ENCODE results near the gene MAP3K21. TPM values are rescaled to one million over a fixed set of nuclear protein-coding genes. Genes with fewer than 3 reads are reported as not detected.

MAP3K21 gene
- total and polyA plus RNA-seq, 2 of the 8 experiments (the other 6 are each of a cell fraction or from before 2014, with no cell fraction given), result 21.2 to 21.8 TPM

- no peak overlapping the region for H3K23ac ChIP-seq (ENCODE audit: insufficient read length)
- H3K18ac ChIP-seq (ENCODE audit: extremely low read depth, low read length), result no peak overlapping the region
- no peaks in the 10 kb centered on the region for H3K79me1 ChIP-seq (ENCODE audit: low read depth, low read length)
- no peak overlapping the region for H3K9ac ChIP-seq (replicated peaks in 1 of 4; ENCODE audit: extremely low read depth in 1 of 4, low read depth in 3 of 4, low read length in 3 of 4)
- no peak for TF ChIP-seq KDM4A (IDR thresholded peaks at IDR 0.05; ENCODE audit: low read depth, low read length, severe bottlenecking)
- no peak for TF ChIP-seq EZH2 (IDR thresholded peaks at IDR 0.05; ENCODE audit: low read depth, low read length, severe bottlenecking)
- TF ChIP-seq NANOG (IDR thresholded peaks at IDR 0.05; ENCODE audit: insufficient read depth, low read depth, low read length, poor library complexity, severe bottlenecking), result no peak
- TF ChIP-seq GABPA (IDR thresholded peaks at IDR 0.05; ENCODE audit: borderline replicate concordance, insufficient read depth, low read length), result no peak
- TF ChIP-seq JUND (IDR thresholded peaks at IDR 0.05; ENCODE audit: low read length), result no peak
- no peak for TF ChIP-seq BACH1 (IDR thresholded peaks at IDR 0.05; ENCODE audit: low read length)
- TF ChIP-seq E2F6 (IDR thresholded peaks at IDR 0.05), result no peak
- no peak for TF ChIP-seq CHD2 (IDR thresholded peaks at IDR 0.05; ENCODE audit: low read length)
- TF ChIP-seq SIRT6 (IDR thresholded peaks at IDR 0.05; ENCODE audit: low read length), result no peak
- TF ChIP-seq RFX5 (IDR thresholded peaks at IDR 0.05; ENCODE audit: borderline replicate concordance, low read depth, low read length), result no peak
- H4K5ac ChIP-seq (ENCODE audit: insufficient read length, low read depth, low read length), result no peak overlapping the region
- ChIA-PET POLR2A (ENCODE audit: partially characterized antibody) (no interaction called here), CTCF (ENCODE audit: partially characterized antibody) (interaction anchor here (1.1 to 1.4 kb wide), 4 partner anchors 10 to 79 kb away, joined by 3 to 5 read pairs (median 4); no protein-coding TSS in a partner anchor)
- no peak overlapping the region for H3K4me2 ChIP-seq (ENCODE audit: insufficient read depth in 1 of 2, low read depth in 2 of 2, low read length in 2 of 2)
- H2BK5ac ChIP-seq (ENCODE audit: low read depth, low read length), result no peak overlapping the region
- H3K27me3 ChIP-seq (replicated peaks in 1 of 4; ENCODE audit: control insufficient read depth in 3 of 4, extremely low read depth in 1 of 4, insufficient read depth in 3 of 4, low read length in 3 of 4), result no peaks in the 10 kb centered on the region
- H3K27ac ChIP-seq (ENCODE audit: low read depth, low read length), result no peak overlapping the region
- H4K20me1 ChIP-seq (replicated peaks in 1 of 2; ENCODE audit: control insufficient read depth in 1 of 2, insufficient read depth in 2 of 2, low read length in 2 of 2), result no peaks in the 10 kb centered on the region
- no peak overlapping the region for H2AK5ac ChIP-seq (ENCODE audit: low read depth, low read length)
- 88% methylated on average over 3 of the region's 3 CpGs; no CpG with 5 or more reads in 1 of the 2 experiments for WGBS, 2 experiments (ENCODE audit: extremely low coverage in 1 of 2, insufficient coverage in 1 of 2, insufficient read length in 1 of 2, insufficient replicate concordance in 2 of 2, low coverage in 1 of 2, low lambda C conversion rate in 2 of 2, missing lambda C conversion rate in 1 of 2)
- no peak overlapping the region for H4K8ac ChIP-seq (ENCODE audit: extremely low read depth, insufficient read depth, low read length)
- H3K4ac ChIP-seq (replicated peaks; ENCODE audit: insufficient read length, low read depth, low read length), result no peak overlapping the region
- H3K4me1 ChIP-seq (replicated peaks in 1 of 4; ENCODE audit: control insufficient read depth in 3 of 4, insufficient read depth in 4 of 4, low read length in 3 of 4), result no peaks in the 10 kb centered on the region
- H3K4me3 ChIP-seq (ENCODE audit: extremely low read depth in 1 of 4, insufficient read depth in 2 of 4, low read depth in 3 of 4, low read length in 4 of 4), result no peak overlapping the region
- H2BK120ac ChIP-seq (replicated peaks; ENCODE audit: low read depth, low read length), result no peak overlapping the region
- H2AFZ ChIP-seq (ENCODE audit: low read length), result no peak overlapping the region
- no peak for FAIRE-seq
- H4K91ac ChIP-seq (replicated peaks; ENCODE audit: insufficient read length, low read length), result no peak overlapping the region
- H2BK20ac ChIP-seq (ENCODE audit: low read length), result no peak overlapping the region
- no peak overlapping the region for H2BK15ac ChIP-seq (ENCODE audit: low read length)
- H3K36me3 ChIP-seq (ENCODE audit: control insufficient read depth in 2 of 4, insufficient read depth in 4 of 4, low read length in 3 of 4), result peaks cover 4 to 22% (median 11%) of the 10 kb centered on the region in 4 experiments; a peak in 6 of 8 replicates
- H2BK12ac ChIP-seq (ENCODE audit: low read depth, low read length), result no peak overlapping the region
- H3K79me2 ChIP-seq (ENCODE audit: control insufficient read depth in 1 of 2, insufficient read depth in 2 of 2, low read length in 2 of 2), result no peaks in the 10 kb centered on the region
- DNase-seq (ENCODE audit: low read depth in 1 of 2, low spot score in 2 of 2), result no peak
- no peak overlapping the region for H3K56ac ChIP-seq (replicated peaks; ENCODE audit: insufficient read length, low read depth, low read length)
- no peak overlapping the region for H3K14ac ChIP-seq (ENCODE audit: insufficient read length)
- no peaks in the 10 kb centered on the region; the same call in 1 of the 2 replicates for H3K23me2 ChIP-seq (ENCODE audit: low read depth, low read length)
- H3K9me3 ChIP-seq (ENCODE audit: insufficient read depth in 2 of 2, low read depth in 1 of 2, low read length in 1 of 2), result peaks cover 0 to 8% of the 10 kb centered on the region in 2 experiments; a peak in 1 of 4 replicates
Observed at GRCh38 chr1:233383984-233384383, 56.5 kb downstream of the MAP3K21 start.

All from H1 (cell line).